HG03432 (cell line): Measurements from ENCODE around the gene LBR.
"Not testable (repeated sequence)": the region's sequence is repeated elsewhere in the genome, so short reads cannot be mapped to it uniquely, and the experiment has no call there.

Experiments used
- ATAC-seq: cut with Tn5 transposase; IDR thresholded peaks from one replicate; pipeline ENCODE4 v1.9.1; 2021; ENCODE audit warnings: mild to moderate bottlenecking, moderate library complexity; ENCODE audit not compliant: unreplicated experiment

LBR gene

DNA sequence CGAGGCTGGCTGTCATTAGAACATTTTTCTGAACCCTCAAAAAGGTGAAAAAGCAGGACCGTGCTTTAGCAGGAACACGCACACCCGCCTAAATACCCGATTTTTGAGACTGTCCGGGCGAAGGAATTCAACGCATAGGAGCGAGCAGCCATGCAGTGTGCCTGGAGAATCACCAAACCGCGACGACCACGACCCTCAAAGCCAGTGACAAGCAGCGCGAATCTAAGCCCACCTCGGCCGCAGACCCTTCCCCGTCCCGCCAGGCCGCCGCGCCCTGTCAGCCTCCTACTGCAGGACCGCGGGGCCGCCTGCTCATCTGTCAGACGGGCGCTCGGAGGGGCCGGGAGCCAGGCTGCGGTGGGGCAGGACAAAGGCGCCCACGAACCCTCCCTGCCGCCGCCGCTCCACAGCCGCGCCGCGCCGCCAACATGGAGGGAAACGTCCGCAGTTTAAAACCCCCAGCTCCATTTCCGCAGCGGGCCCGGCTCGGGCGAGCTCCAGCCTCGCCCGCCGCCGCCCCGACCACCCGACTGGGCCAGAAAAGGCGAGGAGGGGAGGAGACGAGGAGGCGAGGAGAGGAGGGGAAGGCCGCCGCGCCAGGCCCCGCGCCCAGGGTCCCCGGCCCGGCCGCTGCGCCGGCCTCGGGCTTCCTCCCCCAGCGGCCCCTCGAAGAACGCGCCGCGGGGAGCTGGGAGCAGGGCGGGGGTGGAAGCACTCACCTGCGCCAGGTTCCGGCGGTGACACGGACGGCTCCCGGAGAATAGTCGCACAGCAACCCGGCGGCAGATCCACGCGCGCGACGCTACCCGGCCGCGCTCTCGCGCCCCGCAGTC lies at the start of gene LBR:
TSS of gene LBR (minus strand) at position 804 of the 833 bp plus-strand sequence. CDS start 3,963 bp downstream, outside the sequence.
- ATAC-seq, result peak; percentile 39

- ATAC-seq, result no peak
Measured at GRCh38 chr1:225477296-225477911, 49.6 kb upstream of the LBR start.

DNA sequence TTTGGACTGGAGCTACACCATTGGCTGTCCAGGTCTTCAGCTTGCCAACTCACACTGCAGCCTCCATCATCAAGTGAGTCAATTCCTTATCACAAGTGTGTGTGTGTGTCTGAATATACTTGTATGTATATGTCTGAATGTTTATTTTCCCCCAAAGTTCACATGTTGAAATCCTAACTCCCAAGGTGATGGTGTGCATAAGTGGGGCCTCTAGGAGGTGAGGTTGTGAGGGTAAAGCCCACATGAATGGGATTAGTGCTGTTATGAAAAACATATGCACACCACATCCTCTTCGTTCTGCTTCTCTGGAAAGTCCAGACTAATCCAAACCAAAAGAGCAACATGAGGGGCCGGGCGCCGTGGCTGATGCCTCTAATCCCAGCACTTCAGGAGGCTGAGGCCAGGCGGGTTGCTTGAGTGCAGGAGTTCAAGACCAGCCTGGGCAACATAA lies 48.7 kb upstream of the LBR start:
- no peak for ATAC-seq

GRCh38 chr1:225476100-225476511 lies 48.3 kb upstream of the LBR start:
- ATAC-seq, result no peak

- ATAC-seq, result peak; percentile 75
Measured at GRCh38 chr1:225474986-225475820, 47.4 kb upstream of the LBR start.

- ATAC-seq, result no peak
Measured at GRCh38 chr1:225474439-225474985, 46.7 kb upstream of the LBR start.

GRCh38 chr1:225473676-225474438 lies 46.0 kb upstream of the LBR start:
- not testable (repeated sequence) for ATAC-seq

DNA sequence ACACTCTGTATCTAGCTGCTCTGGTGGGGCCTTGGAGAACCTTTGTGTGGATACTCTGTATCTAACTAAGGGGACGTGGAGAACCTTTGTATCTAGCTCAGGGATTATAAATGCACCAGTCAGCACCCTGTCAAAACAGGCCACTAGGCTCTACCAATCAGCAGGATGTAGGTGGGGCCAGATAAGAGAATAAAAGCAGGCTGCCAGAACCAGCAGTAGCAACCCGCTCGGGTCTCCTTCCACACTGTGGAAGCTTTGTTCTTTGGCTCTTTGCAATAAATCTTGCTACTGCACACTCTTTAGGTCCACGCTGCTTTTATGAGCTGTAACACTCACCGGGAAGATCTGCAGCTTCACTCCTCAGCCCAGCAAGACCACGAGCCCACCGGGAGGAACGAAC lies 45.4 kb upstream of the LBR start:
- not testable (repeated sequence) for ATAC-seq

DNA sequence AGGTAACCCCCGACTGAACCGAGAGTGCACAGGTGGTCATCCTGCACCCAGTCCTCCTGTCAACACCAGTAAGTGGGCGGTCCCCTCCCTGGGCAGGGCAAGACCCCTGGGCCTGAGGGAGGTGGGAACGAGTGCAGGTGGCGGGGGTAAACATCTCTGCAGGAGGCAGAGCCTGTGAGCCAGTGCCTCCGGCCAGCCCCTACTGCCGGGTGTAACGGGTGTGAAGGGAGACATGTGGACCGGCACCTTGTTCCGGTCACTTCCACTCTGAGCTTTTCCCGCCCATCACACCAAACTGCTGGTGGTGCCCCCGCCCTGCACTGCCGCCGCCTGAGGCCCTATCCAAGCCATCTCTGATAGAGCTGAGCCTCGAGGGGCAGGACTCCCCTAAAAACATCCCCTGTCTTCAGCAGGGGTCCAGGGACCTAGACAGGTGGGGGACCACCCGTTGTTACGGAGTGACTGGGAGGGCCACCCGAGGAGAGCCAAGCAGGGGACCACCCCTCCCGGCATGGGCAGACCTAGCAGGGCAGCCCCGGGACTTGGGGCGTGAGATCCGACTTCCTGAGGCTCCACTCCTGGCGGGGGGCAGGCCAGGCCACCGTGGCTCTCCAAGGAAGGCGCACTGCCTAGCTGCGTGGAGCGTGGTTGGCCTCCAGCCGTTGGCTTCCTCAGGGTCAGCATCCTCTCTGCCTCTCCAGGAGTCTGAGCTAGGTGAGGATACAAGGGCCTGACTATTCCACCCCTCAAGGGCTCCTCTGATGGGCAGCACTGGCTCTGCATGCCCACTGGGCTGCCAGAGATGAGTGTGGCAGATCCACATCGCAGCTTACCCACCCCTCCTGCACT lies 43.8 kb upstream of the LBR start:
- ATAC-seq, result no peak

DNA sequence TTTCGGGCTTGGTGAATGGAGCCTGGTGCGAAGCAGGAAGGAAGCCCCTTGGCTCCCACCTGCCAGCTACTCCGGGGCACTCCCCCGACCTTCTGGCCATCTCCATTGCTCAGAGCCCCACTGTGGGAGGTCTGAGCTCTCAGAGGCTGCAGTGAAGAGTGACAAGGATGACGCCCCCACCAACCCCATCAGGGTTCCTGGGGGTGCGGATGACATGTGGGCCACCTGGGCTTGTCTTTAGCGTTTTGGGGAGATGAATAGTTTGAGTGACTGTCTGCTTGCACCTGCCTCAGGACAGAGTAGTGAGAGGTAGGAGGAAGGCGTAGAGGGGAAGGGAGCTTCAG lies 43.2 kb upstream of the LBR start:
- no peak for ATAC-seq

DNA sequence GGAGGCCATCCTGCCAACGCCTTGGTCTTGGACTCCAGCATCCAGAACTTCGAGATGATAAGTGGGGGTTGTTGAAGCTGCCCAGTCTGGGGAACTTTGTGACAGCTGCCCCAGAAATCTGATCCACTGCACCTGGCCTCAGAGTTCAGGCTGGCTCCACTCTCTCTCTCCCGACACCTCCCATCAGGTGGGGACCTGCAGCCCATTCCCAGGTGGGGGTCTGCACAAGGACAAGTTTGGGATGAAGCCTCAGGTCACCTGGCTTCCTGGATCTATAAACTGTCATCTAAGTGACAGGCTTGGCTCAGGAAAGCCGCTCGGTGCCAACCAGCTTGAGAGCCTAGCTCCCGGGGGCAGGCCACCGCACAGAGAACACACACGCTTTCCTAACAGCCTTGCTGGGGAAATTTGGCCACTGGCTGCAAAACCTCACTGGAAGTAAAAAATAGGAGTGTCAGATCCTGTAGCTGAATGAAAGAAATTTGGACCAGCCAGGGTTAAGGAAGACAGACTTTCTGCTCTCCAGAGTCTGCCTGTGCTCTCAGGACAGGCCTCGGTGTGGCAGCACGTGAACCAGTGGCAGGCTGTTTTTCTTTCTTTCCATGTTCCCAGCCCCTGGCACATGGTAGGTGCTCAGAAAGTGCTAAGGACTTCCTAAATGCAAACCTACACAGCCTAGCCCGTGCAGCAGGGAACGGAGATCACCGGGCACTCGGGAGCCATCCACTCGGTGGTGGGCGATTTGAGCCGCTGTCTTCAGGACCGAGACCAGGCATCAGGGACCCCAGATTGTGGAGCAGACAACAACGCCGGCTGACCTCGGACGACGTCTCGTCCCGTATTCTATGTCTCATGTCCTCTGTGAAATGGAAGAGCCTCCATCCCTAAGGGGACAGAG lies 42.6 kb upstream of the LBR start:
- no peak for ATAC-seq

GRCh38 chr1:225469051-225469450 lies 41.2 kb upstream of the LBR start:
- ATAC-seq, result no peak

- ATAC-seq, result no peak
Measured at GRCh38 chr1:225468270-225469020, 40.6 kb upstream of the LBR start.

- ATAC-seq, result peak; percentile 96
Measured at GRCh38 chr1:225467193-225468020, 39.6 kb upstream of the LBR start.

DNA sequence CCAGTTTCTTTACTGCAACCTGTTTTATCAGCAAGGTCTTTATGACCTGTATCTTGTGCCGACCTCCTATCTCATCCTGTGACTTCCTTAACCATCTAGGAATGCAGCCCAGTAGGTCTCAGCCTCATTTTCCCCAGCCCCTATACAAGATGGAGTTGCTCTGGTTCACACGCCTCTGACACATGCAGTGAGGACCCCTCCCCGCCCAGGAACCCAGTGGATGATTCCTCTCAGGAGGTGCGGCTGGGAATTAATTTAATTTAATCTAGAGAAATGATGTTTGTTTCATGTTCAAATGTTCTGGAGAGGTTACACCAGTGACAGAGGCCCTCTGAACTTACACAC lies 39.0 kb upstream of the LBR start:
- ATAC-seq, result no peak

- no peak for ATAC-seq
Measured at GRCh38 chr1:225465793-225466517, 38.1 kb upstream of the LBR start.
